Naive thymus-derived CD8-positive, alpha-beta T cell (primary cell): ENCODE measurements around the gene TLE1. TPM values are rescaled to one million over a fixed set of nuclear protein-coding genes. Genes with fewer than 3 reads are reported as not detected.
"Not testable (repeated sequence)": the region's sequence is repeated elsewhere in the genome, so short reads cannot be mapped to it uniquely, and the experiment has no call there.

ENCODE experiments used
- ATAC-seq, 2 donors: fragments of 150-1000 bp; cut with Tn5 transposase in 1 of 2; sonication (Bioruptor Pico), chemical (Tn5 transposase) in 1 of 2; 1 replicate in 1 of 2; 2 replicates in 1 of 2; pipeline ENCODE4 v1.10.0; 2021; ENCODE audit warnings: mild to moderate bottlenecking in 2 of 2, moderate library complexity in 2 of 2
- POLR2A ChIA-PET: fragments of 350-600 bp; sonication (Branson Sonifier 250); formaldehyde crosslinking; loops from one replicate; lab custom pipeline; 2021; ENCODE audit warnings: antibody characterized with exemption; lab: Charles Lee
- DNase-seq, 10 donors: peaks; one replicate each; pipeline versions ENCODE4 v3.0.0 to v3.0.0-alpha.2; 2020 to 2022
- H3K27ac Mint-ChIP-seq, 10 donors: one replicate each; pipeline ENCODE4 v1.8.0; 2020 to 2022; ENCODE audit warnings: mild to moderate bottlenecking in 10 of 10, mixed read lengths in 10 of 10, moderate library complexity in 4 of 10, inconsistent platforms in 1 of 10
- H3K27me3 Mint-ChIP-seq, 5 donors: one replicate each; pipeline ENCODE4 v1.8.0; 2021 to 2022; ENCODE audit warnings: mixed read lengths in 5 of 5
- H3K36me3 Mint-ChIP-seq, 3 donors: one replicate each; pipeline ENCODE4 v1.8.0; 2020 to 2022; ENCODE audit warnings: mixed read lengths in 3 of 3, mild to moderate bottlenecking in 2 of 3, inconsistent platforms in 1 of 3
- H3K4me1 Mint-ChIP-seq, 4 donors: one replicate each; pipeline ENCODE4 v1.8.0; 2021 to 2022; ENCODE audit warnings: mixed read lengths in 4 of 4
- H3K4me3 Mint-ChIP-seq, 10 donors: one replicate each; pipeline ENCODE4 v1.8.0; 2020 to 2022; ENCODE audit warnings: mild to moderate bottlenecking in 10 of 10, mixed read lengths in 10 of 10, moderate library complexity in 6 of 10, inconsistent platforms in 1 of 10
- H3K9me3 Mint-ChIP-seq, 9 donors: one replicate each; pipeline ENCODE4 v1.8.0; 2020 to 2022; ENCODE audit warnings: mixed read lengths in 9 of 9, mild to moderate bottlenecking in 3 of 9, inconsistent platforms in 1 of 9, moderate library complexity in 1 of 9
- polyA plus RNA-seq, 3 donors: library from polyadenylated mRNA; unstranded; fragments of 300-500 nt; fragmentation: Illumina TruSeq; gene quantifications; one replicate each; pipeline ENCODE4 v1.2.3, GENCODE V29; 2021
- total RNA-seq, 8 experiments: library from RNA in 2 of 8; stranded (reverse) in 2 of 8; gene quantifications; one replicate each; pipeline ENCODE4 v1.2.3 and lab custom pipeline; 2021 to 2026

Gene TLE1
- total and polyA plus RNA-seq, 5 experiments from 2014 or later, result 0.25 to 5.0 (median 1.8) TPM

DNA sequence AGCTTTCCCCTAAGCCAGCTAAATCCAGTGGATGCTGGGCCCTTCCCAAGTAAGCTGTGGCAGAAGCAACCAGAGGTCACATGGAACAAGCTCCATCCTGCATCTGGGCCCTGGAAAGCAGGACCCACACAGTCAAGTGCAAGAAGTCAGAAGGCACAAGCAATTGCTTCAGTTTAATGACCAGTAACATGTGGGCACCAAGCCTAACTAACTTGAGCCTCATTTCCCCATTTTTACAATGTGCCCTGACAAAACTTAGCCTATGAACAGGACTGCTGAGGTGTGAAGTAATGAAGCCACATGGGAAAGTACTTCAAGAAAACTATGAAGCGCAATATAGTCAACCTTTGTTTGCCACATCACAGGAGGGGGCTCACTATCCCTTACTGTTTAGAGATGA is 90.5 kb downstream of the TLE1 start:
- peaks cover 3 to 57% (median 11%) of the 10 kb centered on the region in 4 donors for H3K4me1 Mint-ChIP-seq
- ATAC-seq, result no peak
- no peak for DNase-seq
- POLR2A ChIA-PET, result no interaction called here
- H3K9me3 Mint-ChIP-seq, result no peaks in the 10 kb centered on the region
- no peak overlapping the region for H3K4me3 Mint-ChIP-seq
- H3K27ac Mint-ChIP-seq, result no peak overlapping the region
- H3K36me3 Mint-ChIP-seq, result peaks cover 0 to 10% (median 0%) of the 10 kb centered on the region in 3 donors
- peaks cover 0 to 23% (median 19%) of the 10 kb centered on the region in 5 donors for H3K27me3 Mint-ChIP-seq

DNA sequence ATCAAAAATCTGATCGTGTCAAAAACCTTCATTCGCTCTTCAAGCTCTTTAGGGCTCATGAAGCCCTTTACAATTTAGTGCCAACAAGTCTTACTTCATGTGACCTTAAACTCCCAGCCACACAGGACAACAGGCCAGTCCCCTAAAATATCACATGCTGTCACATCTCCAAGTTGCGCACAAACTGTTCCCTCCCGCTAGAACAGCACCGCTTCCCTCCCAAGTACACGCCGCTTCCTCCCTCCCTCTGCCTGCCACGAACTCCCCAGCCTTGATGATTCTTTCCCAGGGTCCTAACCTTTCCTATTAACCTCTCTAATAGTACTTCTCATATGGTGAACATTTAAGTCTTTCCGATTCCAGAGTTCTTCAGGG is 91.2 kb downstream of the TLE1 start:
- peak overlapping the region in 2 of 10 donors; percentile 1 for H3K4me3 Mint-ChIP-seq
- H3K9me3 Mint-ChIP-seq, result no peaks in the 10 kb centered on the region
- peaks cover 0 to 25% (median 20%) of the 10 kb centered on the region in 5 donors for H3K27me3 Mint-ChIP-seq
- peaks cover 0 to 10% (median 0%) of the 10 kb centered on the region in 3 donors for H3K36me3 Mint-ChIP-seq
- ATAC-seq (no peak), DNase-seq (no peak)
- POLR2A ChIA-PET, result no interaction called here
- peaks cover 3 to 60% (median 11%) of the 10 kb centered on the region in 4 donors for H3K4me1 Mint-ChIP-seq
- no peak overlapping the region for H3K27ac Mint-ChIP-seq

DNA sequence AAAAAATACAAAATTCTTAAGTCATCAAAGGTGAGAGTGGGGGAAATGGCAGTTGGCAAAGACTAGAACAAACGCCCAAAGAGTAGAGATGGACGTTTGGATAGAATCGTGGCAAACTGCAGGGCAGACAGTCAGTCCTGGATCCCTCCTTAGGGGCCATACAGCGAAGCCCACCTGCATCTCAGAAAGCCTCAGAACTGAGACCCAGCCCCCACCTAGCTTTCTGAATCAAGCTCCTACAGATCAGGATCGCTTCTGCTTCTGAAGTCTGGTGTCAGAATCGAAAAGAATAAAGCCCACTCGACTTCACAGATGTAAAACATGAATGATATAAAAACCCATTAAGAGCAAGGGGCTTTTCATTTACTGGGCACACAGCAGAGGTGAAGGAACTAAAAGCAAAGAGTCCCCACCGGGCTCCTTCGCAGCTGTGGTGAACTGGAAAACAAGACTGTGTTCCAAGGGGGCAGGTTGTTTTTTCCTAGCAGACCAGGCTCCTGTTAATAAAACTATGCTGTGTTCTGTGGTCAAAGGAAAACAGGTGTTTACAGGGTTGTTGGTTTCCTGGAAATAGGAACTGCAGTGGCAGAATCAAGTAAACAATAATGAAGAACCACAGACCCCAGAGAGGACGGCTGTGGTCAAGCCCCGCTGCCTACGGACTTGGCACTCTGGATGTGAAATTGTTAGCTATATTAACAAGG is 91.8 kb downstream of the TLE1 start:
- ATAC-seq (no peak), DNase-seq (no peak)
- no peaks in the 10 kb centered on the region for H3K9me3 Mint-ChIP-seq
- peaks cover 0 to 10% (median 0%) of the 10 kb centered on the region in 3 donors for H3K36me3 Mint-ChIP-seq
- POLR2A ChIA-PET, result no interaction called here
- H3K27ac Mint-ChIP-seq, result peak overlapping the region in 3 of 10 donors; percentile 13 to 63 (median 23)
- H3K4me1 Mint-ChIP-seq, result peaks cover 6 to 64% (median 11%) of the 10 kb centered on the region in 4 donors
- peaks cover 0 to 30% (median 23%) of the 10 kb centered on the region in 5 donors for H3K27me3 Mint-ChIP-seq
- H3K4me3 Mint-ChIP-seq, result peak overlapping the region in 4 of 10 donors; percentile 47 to 79 (median 59)

DNA sequence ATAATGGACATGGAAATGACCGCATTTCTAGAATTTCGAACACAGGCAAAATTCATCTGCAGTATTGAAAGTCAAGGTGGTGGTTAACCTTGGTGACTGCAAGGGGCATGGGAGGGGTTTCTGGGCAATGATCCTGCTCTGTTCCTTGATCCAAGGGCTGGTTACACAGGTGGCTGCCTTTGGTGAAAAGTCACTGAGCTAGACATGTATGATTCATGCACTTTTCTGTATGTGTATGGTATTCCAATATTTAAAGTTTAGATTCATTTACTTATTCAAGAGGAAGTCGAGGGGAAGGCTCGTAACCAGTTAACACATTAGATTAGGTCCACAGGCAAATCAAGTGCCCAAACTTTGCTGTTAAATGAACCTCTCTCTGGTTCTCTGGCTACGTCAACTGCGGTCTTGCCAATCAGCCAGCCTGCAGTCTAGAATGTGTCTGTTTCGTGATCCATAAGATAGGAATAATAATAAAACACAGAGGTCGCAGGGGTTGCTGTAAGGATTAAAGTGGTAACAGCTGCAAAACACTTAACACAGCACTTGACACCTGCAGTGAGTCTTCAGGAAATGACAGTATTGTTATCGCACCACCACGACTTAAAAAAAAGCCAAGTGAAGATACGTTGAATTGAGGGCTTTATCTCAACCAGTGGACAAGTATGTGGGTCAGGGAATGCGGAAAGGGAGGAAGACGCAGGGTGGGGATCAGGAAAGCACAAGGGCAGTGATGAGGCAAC is 92.5 kb downstream of the TLE1 start:
- DNase-seq, result peak in 1 of 10 donors; percentile 13
- H3K36me3 Mint-ChIP-seq, result peaks cover 0 to 10% (median 0%) of the 10 kb centered on the region in 3 donors
- peaks cover 6 to 64% (median 11%) of the 10 kb centered on the region in 4 donors for H3K4me1 Mint-ChIP-seq
- ATAC-seq, result no peak
- peaks cover 0 to 30% (median 24%) of the 10 kb centered on the region in 5 donors for H3K27me3 Mint-ChIP-seq
- H3K4me3 Mint-ChIP-seq, result peak overlapping the region in 7 of 10 donors; percentile 0 to 79 (median 47)
- POLR2A ChIA-PET, result no interaction called here
- peak overlapping the region in 5 of 10 donors; percentile 15 to 69 (median 23) for H3K27ac Mint-ChIP-seq
- H3K9me3 Mint-ChIP-seq, result no peaks in the 10 kb centered on the region

DNA sequence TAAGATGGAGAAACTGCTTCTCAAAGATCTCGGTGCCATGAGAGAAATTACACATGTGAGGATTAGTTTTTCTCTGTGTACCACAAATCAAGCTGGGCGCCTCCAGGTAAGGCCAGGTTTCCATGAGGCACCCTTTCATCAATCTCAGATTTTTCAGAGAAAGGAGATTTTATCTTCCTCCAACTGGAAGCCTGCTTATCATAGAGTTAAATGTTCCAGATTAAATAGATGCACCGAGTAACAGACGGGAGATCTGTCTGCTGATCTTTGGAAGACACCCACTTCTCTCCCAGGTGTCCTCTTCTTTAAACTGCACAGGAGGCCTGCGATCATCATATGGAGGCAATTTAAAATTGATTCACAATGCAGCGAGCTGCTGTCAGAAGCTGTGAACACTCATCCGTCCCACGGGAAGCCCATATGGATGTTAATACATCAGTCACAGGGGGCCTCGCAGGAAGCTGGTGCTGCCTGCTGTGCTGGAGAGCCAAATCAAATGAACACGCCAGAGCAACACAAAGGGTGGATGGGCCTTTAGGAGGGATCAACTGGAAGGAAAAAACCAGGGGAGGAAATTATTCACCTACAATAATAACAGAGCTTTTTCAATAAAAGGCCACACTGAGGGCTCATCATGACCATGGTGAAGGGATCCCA is 93.3 kb downstream of the TLE1 start:
- POLR2A ChIA-PET, result no interaction called here
- Mint-ChIP-seq H3K4me1 (peaks cover 6 to 64% (median 11%) of the 10 kb centered on the region in 4 donors), H3K27me3 (peaks cover 0 to 30% (median 24%) of the 10 kb centered on the region in 5 donors), H3K27ac (peak overlapping the region in 1 of 10 donors; percentile 1), H3K9me3 (no peaks in the 10 kb centered on the region), H3K4me3 (peak overlapping the region in 1 of 10 donors; percentile 64), H3K36me3 (peaks cover 0 to 10% (median 0%) of the 10 kb centered on the region in 3 donors)
- ATAC-seq (no peak), DNase-seq (no peak)

DNA sequence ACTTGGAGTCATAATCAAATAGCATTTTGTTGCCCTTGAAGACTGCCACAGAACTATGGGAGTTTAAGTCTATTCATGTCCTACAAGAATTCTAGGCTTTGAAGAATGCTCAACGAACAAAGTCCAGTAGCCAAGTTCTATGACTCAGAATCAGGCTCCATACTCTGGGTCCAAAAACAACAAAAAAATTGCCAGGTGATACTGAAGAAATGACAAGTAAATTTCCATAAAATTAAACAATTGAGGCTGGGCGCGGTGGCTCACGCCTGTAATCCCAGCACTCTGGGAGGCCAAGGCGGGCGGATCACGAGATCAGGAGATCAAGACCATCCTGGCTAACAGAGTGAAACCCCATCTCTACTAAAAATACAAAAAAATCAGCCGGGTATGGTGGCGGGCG is 94.1 kb downstream of the TLE1 start:
- H3K4me1 Mint-ChIP-seq, result peaks cover 6 to 64% (median 11%) of the 10 kb centered on the region in 4 donors
- H3K9me3 Mint-ChIP-seq, POLR2A ChIA-PET, H3K4me3 Mint-ChIP-seq, ATAC-seq, DNase-seq, H3K27ac Mint-ChIP-seq: not testable (repeated sequence)
- H3K27me3 Mint-ChIP-seq, result peaks cover 0 to 30% (median 24%) of the 10 kb centered on the region in 5 donors
- peaks cover 0 to 10% (median 0%) of the 10 kb centered on the region in 3 donors for H3K36me3 Mint-ChIP-seq

DNA sequence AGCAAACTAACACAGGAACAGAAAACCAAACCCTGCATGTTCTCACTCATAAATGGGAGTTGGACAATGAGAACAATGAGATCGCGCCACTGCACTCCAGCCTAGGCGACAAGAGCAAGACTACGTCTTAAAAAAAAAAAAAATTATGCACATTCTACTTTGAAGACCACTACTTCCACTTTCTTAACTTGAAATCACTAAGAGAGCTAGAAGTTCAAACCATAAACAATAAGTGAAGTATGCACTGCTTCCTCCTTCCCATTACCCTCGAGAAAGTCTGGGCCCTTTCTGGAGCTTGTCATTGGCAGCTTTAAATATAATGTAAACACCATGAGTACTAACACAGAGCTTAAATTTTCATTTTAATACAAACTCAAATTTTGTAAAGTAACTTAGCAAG is 94.9 kb downstream of the TLE1 start:
- Mint-ChIP-seq H3K27me3 (peaks cover 0 to 30% (median 22%) of the 10 kb centered on the region in 5 donors), H3K4me1 (peaks cover 6 to 58% (median 12%) of the 10 kb centered on the region in 4 donors), H3K4me3 (no peak overlapping the region), H3K9me3 (no peaks in the 10 kb centered on the region), H3K27ac (no peak overlapping the region), H3K36me3 (peaks cover 0 to 10% (median 0%) of the 10 kb centered on the region in 3 donors)
- POLR2A ChIA-PET, result no interaction called here
- no peak for ATAC-seq
- no peak for DNase-seq

DNA sequence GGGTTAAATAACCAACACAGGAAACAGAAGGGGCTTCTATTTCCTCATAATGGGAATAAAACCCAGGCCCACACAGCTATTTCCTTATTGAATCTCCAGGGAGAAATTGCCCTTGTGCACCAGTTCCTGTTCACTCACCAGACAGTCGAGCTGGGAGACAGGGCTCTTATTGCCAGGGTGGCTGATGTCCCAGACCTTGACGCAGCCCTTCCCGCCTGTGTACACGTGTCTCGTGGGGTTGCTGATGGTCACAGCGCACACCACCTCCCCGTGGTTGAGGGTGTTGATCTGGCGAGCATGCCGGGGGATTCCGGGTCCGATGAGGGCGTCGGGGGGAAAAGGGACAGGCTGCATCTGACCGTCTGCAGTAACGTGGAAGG is 96.5 kb downstream of the TLE1 start:
- Mint-ChIP-seq H3K4me3 (no peak overlapping the region), H3K36me3 (peaks cover 0 to 10% (median 0%) of the 10 kb centered on the region in 3 donors), H3K4me1 (peaks cover 8 to 44% (median 12%) of the 10 kb centered on the region in 4 donors), H3K9me3 (no peaks in the 10 kb centered on the region), H3K27ac (no peak overlapping the region), H3K27me3 (peaks cover 0 to 30% (median 20%) of the 10 kb centered on the region in 5 donors)
- DNase-seq (no peak), ATAC-seq (no peak)
- POLR2A ChIA-PET, result no interaction called here

DNA sequence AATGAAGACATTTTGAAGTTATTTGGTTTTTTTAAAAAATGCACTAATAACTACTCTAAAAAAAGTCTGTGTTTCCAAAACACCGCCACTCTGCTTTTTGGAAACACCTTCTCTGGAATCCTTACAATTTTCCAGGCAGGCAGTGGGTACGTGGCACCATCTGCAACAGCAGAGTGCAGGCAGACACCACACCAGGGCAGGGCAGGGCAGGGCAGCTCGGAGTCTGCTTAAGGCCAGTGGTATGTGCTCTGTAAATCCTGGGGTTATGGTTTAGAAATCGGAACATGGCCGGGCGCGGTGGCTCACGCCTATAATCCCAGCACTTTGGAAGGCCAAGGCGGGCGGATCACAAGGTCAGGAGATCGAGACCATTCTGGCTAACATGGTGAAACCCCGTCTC is 97.6 kb downstream of the TLE1 start:
- H3K4me3 Mint-ChIP-seq, result no peak overlapping the region
- ATAC-seq (no peak), DNase-seq (no peak)
- H3K27ac Mint-ChIP-seq, result no peak overlapping the region
- H3K36me3 Mint-ChIP-seq, result peaks cover 0 to 10% (median 0%) of the 10 kb centered on the region in 3 donors
- H3K9me3 Mint-ChIP-seq, result no peaks in the 10 kb centered on the region
- peaks cover 0 to 25% (median 16%) of the 10 kb centered on the region in 5 donors for H3K27me3 Mint-ChIP-seq
- POLR2A ChIA-PET, result no interaction called here
- peaks cover 4 to 34% (median 7%) of the 10 kb centered on the region in 4 donors for H3K4me1 Mint-ChIP-seq

DNA sequence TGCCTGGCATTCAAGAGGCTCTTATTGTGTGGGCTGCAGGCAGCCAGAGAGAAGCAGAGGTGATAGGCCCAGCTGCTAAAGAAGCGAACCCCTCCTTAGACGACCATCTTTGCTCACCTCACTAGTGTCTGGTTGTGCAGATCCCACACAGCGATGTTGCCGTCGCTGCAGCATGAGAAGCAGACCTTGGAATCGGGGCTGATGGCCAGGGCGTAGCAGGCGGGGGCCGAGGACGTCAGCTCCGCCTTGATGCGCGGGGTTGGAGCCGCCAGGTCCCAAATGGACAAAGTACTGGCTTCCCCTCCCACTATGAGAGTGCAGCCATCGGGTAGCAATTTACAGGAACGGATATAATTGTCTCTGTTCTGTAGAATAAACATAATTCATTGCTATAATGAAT is 98.7 kb downstream of the TLE1 start:
- DNase-seq (no peak), ATAC-seq (no peak)
- H3K27ac Mint-ChIP-seq, result no peak overlapping the region
- POLR2A ChIA-PET, result no interaction called here
- H3K36me3 Mint-ChIP-seq, result peaks cover 0 to 10% (median 0%) of the 10 kb centered on the region in 3 donors
- peaks cover 0 to 23% (median 4%) of the 10 kb centered on the region in 4 donors for H3K4me1 Mint-ChIP-seq
- H3K27me3 Mint-ChIP-seq, result peaks cover 0 to 16% (median 11%) of the 10 kb centered on the region in 5 donors
- H3K4me3 Mint-ChIP-seq, result no peak overlapping the region
- H3K9me3 Mint-ChIP-seq, result no peaks in the 10 kb centered on the region

DNA sequence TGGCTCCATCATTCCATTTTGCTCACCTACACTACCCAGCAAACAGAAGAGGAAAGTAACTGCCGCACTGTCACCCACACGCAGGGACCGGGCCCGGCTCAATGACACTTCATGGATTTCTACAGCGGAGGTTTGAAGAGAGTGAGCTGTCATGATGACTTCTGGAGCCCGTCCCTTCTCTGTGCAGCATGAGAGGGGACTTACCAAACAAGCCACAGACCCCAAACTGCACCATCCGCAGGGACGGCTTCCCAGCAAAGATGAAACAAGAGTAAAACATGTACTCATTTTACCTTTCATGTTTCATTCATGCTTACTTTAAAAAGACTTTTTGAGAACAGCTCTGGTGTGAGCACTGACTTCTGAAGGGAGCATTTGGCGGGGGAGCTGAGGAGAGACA is 99.5 kb downstream of the TLE1 start:
- Mint-ChIP-seq H3K27ac (no peak overlapping the region), H3K27me3 (peaks cover 0 to 16% (median 6%) of the 10 kb centered on the region in 5 donors), H3K4me1 (peaks cover 0 to 17% (median 4%) of the 10 kb centered on the region in 4 donors), H3K4me3 (no peak overlapping the region), H3K36me3 (peaks cover 0 to 8% (median 0%) of the 10 kb centered on the region in 3 donors), H3K9me3 (no peaks in the 10 kb centered on the region)
- DNase-seq, result no peak
- POLR2A ChIA-PET, result no interaction called here
- peak in 1 of 2 donors; percentile 30 for ATAC-seq

DNA sequence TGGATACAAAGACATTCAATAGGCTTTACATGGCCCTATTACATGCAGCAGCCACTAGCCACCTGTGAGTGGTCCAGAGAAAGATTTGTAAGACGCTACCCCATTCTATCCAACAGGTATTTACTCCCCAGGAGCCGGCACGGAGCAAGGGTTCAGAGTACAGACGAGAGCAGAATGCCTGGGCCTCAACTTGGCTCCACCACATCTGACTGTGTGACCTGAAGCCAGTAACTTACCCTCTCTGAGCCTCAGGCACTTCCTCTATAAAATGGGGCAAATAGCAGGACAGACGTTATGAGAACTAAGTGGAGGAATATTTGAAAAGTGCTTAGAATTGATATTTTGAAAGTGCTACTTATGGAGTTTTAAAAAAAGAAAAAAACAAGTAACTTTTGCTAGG is 100.0 kb downstream of the TLE1 start:
- H3K9me3 Mint-ChIP-seq, result no peaks in the 10 kb centered on the region
- no peak overlapping the region for H3K27ac Mint-ChIP-seq
- peaks cover 0 to 4% (median 0%) of the 10 kb centered on the region in 3 donors for H3K36me3 Mint-ChIP-seq
- no peak for ATAC-seq
- DNase-seq, result no peak
- peaks cover 0 to 13% (median 4%) of the 10 kb centered on the region in 4 donors for H3K4me1 Mint-ChIP-seq
- H3K4me3 Mint-ChIP-seq, result no peak overlapping the region
- peaks cover 0 to 16% (median 5%) of the 10 kb centered on the region in 5 donors for H3K27me3 Mint-ChIP-seq
- POLR2A ChIA-PET, result no interaction called here
